ENCODE results near the gene PLXNA3.

PLXNA3 gene

GRCh38 chrX:154506483-154507332, 48.6 kb downstream of the PLXNA3 start:
- H3K4me2 ChIP-seq (ENCODE audit: low read depth, low read length, poor library complexity, severe bottlenecking): no peak overlapping the region
- no peaks in the 10 kb centered on the region for H3K27me3 ChIP-seq (ENCODE audit: low read length)
- no peaks in the 10 kb centered on the region for H3K9me2 ChIP-seq (replicated peaks; ENCODE audit: insufficient read depth, low read length)
- H3K9me3 ChIP-seq (ENCODE audit: insufficient read depth, low read length): no peaks in the 10 kb centered on the region
- H3K27ac ChIP-seq (ENCODE audit: low read depth, low read length): no peak overlapping the region
- no peaks in the 10 kb centered on the region for H4K20me1 ChIP-seq (ENCODE audit: low read depth, low read length)
- no peak overlapping the region for H3K4me3 ChIP-seq (ENCODE audit: insufficient read depth, low read length, poor library complexity, severe bottlenecking)
- H3K79me2 ChIP-seq (ENCODE audit: insufficient read depth, low read length): no peaks in the 10 kb centered on the region
- no peaks in the 10 kb centered on the region for H3F3A ChIP-seq (ENCODE audit: insufficient read depth)
- no peak overlapping the region for H3K9ac ChIP-seq (ENCODE audit: low read length)
- no peak overlapping the region for H2AFZ ChIP-seq (ENCODE audit: low read depth, low read length, severe bottlenecking)
- H3K36me3 ChIP-seq (ENCODE audit: low read length): no peaks in the 10 kb centered on the region
- TF ChIP-seq, protein P1, sequence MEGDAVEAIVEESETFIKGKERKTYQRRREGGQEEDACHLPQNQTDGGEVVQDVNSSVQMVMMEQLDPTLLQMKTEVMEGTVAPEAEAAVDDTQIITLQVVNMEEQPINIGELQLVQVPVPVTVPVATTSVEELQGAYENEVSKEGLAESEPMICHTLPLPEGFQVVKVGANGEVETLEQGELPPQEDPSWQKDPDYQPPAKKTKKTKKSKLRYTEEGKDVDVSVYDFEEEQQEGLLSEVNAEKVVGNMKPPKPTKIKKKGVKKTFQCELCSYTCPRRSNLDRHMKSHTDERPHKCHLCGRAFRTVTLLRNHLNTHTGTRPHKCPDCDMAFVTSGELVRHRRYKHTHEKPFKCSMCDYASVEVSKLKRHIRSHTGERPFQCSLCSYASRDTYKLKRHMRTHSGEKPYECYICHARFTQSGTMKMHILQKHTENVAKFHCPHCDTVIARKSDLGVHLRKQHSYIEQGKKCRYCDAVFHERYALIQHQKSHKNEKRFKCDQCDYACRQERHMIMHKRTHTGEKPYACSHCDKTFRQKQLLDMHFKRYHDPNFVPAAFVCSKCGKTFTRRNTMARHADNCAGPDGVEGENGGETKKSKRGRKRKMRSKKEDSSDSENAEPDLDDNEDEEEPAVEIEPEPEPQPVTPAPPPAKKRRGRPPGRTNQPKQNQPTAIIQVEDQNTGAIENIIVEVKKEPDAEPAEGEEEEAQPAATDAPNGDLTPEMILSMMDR (IDR thresholded peaks at IDR 0.05; ENCODE audit: insufficient read depth, low read length, poor library complexity, severe bottlenecking): no peak
- no peak for TF ChIP-seq EZH2phosphoT487 (conservative IDR thresholded peaks at IDR 0.05; ENCODE audit: low read length)

DNA sequence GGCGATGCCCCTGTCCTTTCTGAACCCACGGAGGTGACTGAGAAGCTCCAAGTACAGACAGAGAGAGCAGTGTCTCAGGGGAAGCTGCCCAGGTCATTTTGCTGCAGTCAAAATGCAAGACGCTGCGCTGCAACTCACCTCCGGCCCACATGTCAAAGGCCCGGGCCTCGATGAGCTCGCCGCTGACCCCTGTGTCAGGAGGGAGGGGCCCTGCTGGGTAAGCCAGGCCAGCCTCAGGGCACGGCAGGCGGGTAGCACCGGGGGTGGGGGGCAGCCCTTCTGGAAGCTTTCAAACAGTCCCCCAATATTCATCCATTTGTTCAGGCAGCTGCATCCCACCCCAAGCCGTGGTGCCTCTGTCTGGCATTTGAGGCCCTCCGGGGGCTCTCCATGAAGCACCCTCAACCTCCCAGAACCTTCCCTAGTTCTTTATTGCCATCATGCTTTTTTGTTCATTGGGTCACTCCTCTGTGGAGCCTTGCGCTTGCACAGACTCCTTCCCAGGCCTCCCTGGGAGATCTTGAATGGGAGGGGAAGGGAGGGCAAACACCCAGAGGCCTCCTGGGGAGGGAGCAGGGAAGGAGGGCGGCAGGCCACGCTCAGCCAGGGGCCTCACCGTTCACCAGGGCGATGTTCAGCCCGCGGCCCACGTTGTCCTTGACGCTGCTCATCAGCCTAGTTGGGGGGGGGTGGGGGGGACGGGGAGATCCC, 49.7 kb downstream of the PLXNA3 start:
- Histone ChIP-seq H2AFZ (ENCODE audit: low read depth, low read length, severe bottlenecking) (no peak overlapping the region), H3K79me2 (ENCODE audit: insufficient read depth, low read length) (no peaks in the 10 kb centered on the region), H3K27me3 (ENCODE audit: low read length) (no peaks in the 10 kb centered on the region), H3K9ac (ENCODE audit: low read length) (no peak overlapping the region), H3K4me2 (ENCODE audit: low read depth, low read length, poor library complexity, severe bottlenecking) (no peak overlapping the region), H3F3A (ENCODE audit: insufficient read depth) (no peaks in the 10 kb centered on the region), H3K4me3 (ENCODE audit: insufficient read depth, low read length, poor library complexity, severe bottlenecking) (no peak overlapping the region), H3K9me2 (replicated peaks; ENCODE audit: insufficient read depth, low read length) (no peaks in the 10 kb centered on the region), H3K9me3 (ENCODE audit: insufficient read depth, low read length) (no peaks in the 10 kb centered on the region), H3K36me3 (ENCODE audit: low read length) (no peaks in the 10 kb centered on the region), H4K20me1 (ENCODE audit: low read depth, low read length) (no peaks in the 10 kb centered on the region), H3K27ac (ENCODE audit: low read depth, low read length) (no peak overlapping the region)
- TF ChIP-seq, protein P1 (IDR thresholded peaks at IDR 0.05; ENCODE audit: insufficient read depth, low read length, poor library complexity, severe bottlenecking): no peak
- TF ChIP-seq EZH2phosphoT487 (conservative IDR thresholded peaks at IDR 0.05; ENCODE audit: low read length): no peak

GRCh38 chrX:154508384-154508745, 50.3 kb downstream of the PLXNA3 start:
- no peaks in the 10 kb centered on the region for H3K9me2 ChIP-seq (replicated peaks; ENCODE audit: insufficient read depth, low read length)
- H3K27ac ChIP-seq (ENCODE audit: low read depth, low read length): no peak overlapping the region
- H3K79me2 ChIP-seq (ENCODE audit: insufficient read depth, low read length): no peaks in the 10 kb centered on the region
- no peaks in the 10 kb centered on the region for H4K20me1 ChIP-seq (ENCODE audit: low read depth, low read length)
- no peak overlapping the region for H3K9ac ChIP-seq (ENCODE audit: low read length)
- no peaks in the 10 kb centered on the region for H3K27me3 ChIP-seq (ENCODE audit: low read length)
- no peak overlapping the region for H3K4me3 ChIP-seq (ENCODE audit: insufficient read depth, low read length, poor library complexity, severe bottlenecking)
- H2AFZ ChIP-seq (ENCODE audit: low read depth, low read length, severe bottlenecking): no peak overlapping the region
- H3K36me3 ChIP-seq (ENCODE audit: low read length): no peaks in the 10 kb centered on the region
- TF ChIP-seq, protein P1 (IDR thresholded peaks at IDR 0.05; ENCODE audit: insufficient read depth, low read length, poor library complexity, severe bottlenecking): no peak
- no peak for TF ChIP-seq EZH2phosphoT487 (conservative IDR thresholded peaks at IDR 0.05; ENCODE audit: low read length)
- H3F3A ChIP-seq (ENCODE audit: insufficient read depth): no peaks in the 10 kb centered on the region
- H3K4me2 ChIP-seq (ENCODE audit: low read depth, low read length, poor library complexity, severe bottlenecking): no peak overlapping the region
- no peaks in the 10 kb centered on the region for H3K9me3 ChIP-seq (ENCODE audit: insufficient read depth, low read length)
